ENCODE results near the gene TBC1D2.

- TF ChIP-seq CTCF (IDR thresholded peaks at IDR 0.05; ENCODE audit: low read depth, low read length) (no peak), MAX (IDR thresholded peaks at IDR 0.05; ENCODE audit: low read depth, low read length) (no peak)
Observed at GRCh38 chr9:98152526-98152925, 102.9 kb downstream of the TBC1D2 start.

Measured in NB4 (cell line).